ENCODE measurements around the gene KCNN1. TPM values are rescaled to one million over a fixed set of nuclear protein-coding genes. Genes with fewer than 3 reads are reported as not detected.
A peak's percentile ranks its signal among the peaks of the same experiment; 100 is the strongest.

KCNN1 gene
- total and polyA plus RNA-seq, 2 of the 13 experiments (the other 11 are each of a cell fraction or from before 2014, with no cell fraction given): 0.04 TPM; not detected in 1

DNA sequence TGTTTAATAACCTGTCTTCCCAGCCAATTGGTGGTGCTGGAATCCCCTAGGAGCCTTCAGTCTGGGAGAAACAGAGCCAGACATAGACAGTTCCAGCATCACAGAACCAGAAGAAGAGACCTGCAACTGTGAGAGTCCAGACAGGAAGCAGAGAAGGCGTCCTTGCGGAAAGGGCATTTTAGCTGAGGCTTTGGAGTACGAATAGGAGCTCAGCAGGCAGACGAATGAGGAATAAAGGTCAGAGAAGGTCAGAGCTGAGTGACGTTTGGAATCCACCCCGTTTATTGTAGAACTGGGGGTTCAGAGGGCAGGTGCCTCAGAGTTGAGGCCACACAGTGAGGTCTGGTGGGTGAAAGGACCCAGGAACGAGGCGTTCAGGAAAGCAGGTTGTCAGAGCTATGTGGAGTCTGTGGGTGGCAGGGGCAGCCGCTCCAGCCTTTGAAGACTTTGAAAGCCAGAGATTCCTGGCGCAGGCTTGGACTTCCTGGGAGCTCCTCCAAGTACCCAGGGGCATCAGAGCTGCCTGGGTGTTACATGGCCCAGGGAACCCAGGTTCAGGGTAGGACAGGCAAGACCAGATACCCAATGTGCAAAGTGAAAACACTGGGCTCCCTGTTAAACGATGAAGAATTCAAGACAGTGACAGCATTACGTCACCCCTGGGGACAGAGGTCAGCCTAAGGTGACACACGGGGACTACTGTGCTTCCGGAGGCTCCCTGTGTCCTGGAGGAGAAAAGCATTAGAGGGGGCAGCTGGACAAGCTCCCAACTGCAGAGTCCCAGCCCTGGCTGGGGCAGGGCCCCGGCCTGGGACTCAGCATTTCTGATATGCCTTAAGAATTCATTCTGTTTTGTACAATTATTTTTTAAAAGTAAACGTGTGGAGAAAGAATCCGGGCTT lies 46.6 kb downstream of the KCNN1 start (continued):
- TF ChIP-seq, protein P1, sequence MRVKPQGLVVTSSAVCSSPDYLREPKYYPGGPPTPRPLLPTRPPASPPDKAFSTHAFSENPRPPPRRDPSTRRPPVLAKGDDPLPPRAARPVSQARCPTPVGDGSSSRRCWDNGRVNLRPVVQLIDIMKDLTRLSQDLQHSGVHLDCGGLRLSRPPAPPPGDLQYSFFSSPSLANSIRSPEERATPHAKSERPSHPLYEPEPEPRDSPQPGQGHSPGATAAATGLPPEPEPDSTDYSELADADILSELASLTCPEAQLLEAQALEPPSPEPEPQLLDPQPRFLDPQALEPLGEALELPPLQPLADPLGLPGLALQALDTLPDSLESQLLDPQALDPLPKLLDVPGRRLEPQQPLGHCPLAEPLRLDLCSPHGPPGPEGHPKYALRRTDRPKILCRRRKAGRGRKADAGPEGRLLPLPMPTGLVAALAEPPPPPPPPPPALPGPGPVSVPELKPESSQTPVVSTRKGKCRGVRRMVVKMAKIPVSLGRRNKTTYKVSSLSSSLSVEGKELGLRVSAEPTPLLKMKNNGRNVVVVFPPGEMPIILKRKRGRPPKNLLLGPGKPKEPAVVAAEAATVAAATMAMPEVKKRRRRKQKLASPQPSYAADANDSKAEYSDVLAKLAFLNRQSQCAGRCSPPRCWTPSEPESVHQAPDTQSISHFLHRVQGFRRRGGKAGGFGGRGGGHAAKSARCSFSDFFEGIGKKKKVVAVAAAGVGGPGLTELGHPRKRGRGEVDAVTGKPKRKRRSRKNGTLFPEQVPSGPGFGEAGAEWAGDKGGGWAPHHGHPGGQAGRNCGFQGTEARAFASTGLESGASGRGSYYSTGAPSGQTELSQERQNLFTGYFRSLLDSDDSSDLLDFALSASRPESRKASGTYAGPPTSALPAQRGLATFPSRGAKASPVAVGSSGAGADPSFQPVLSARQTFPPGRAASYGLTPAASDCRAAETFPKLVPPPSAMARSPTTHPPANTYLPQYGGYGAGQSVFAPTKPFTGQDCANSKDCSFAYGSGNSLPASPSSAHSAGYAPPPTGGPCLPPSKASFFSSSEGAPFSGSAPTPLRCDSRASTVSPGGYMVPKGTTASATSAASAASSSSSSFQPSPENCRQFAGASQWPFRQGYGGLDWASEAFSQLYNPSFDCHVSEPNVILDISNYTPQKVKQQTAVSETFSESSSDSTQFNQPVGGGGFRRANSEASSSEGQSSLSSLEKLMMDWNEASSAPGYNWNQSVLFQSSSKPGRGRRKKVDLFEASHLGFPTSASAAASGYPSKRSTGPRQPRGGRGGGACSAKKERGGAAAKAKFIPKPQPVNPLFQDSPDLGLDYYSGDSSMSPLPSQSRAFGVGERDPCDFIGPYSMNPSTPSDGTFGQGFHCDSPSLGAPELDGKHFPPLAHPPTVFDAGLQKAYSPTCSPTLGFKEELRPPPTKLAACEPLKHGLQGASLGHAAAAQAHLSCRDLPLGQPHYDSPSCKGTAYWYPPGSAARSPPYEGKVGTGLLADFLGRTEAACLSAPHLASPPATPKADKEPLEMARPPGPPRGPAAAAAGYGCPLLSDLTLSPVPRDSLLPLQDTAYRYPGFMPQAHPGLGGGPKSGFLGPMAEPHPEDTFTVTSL (CRISPR knock-in tag; IDR thresholded peaks at IDR 0.05; ENCODE audit: borderline replicate concordance): no peak
- peak; percentile 87 for TF ChIP-seq HNF4A (CRISPR knock-in tag; IDR thresholded peaks at IDR 0.05)
- no peak for TF ChIP-seq ZKSCAN5 (CRISPR knock-in tag; IDR thresholded peaks at IDR 0.05)
- peak; percentile 78 for TF ChIP-seq ZGPAT (CRISPR knock-in tag; IDR thresholded peaks at IDR 0.05)
- no peak for TF ChIP-seq NFIB (CRISPR knock-in tag; IDR thresholded peaks at IDR 0.05; ENCODE audit: borderline replicate concordance)
- TF ChIP-seq CHCHD3 (CRISPR knock-in tag; IDR thresholded peaks at IDR 0.05): no peak
- no peak for TF ChIP-seq KMT2A (CRISPR knock-in tag; IDR thresholded peaks at IDR 0.05)
- TF ChIP-seq SOX6 (IDR thresholded peaks at IDR 0.05): no peak
- TF ChIP-seq SOX6 (CRISPR knock-in tag; IDR thresholded peaks at IDR 0.05): 0 out of 2 replicates have a peak, but pooled peaks have one; percentile 37
- TF ChIP-seq, protein P2, sequence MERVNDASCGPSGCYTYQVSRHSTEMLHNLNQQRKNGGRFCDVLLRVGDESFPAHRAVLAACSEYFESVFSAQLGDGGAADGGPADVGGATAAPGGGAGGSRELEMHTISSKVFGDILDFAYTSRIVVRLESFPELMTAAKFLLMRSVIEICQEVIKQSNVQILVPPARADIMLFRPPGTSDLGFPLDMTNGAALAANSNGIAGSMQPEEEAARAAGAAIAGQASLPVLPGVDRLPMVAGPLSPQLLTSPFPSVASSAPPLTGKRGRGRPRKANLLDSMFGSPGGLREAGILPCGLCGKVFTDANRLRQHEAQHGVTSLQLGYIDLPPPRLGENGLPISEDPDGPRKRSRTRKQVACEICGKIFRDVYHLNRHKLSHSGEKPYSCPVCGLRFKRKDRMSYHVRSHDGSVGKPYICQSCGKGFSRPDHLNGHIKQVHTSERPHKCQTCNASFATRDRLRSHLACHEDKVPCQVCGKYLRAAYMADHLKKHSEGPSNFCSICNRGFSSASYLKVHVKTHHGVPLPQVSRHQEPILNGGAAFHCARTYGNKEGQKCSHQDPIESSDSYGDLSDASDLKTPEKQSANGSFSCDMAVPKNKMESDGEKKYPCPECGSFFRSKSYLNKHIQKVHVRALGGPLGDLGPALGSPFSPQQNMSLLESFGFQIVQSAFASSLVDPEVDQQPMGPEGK (CRISPR knock-in tag; IDR thresholded peaks at IDR 0.05): peak; percentile 82
- TF ChIP-seq SOX5 (CRISPR knock-in tag; IDR thresholded peaks at IDR 0.05; ENCODE audit: borderline replicate concordance): peak; percentile 79; the same call in 1 of the 2 replicates
- peak; percentile 100 for TF ChIP-seq ETV5 (CRISPR knock-in tag; IDR thresholded peaks at IDR 0.05; ENCODE audit: borderline replicate concordance)
- no peak for TF ChIP-seq BORCS8-MEF2B (CRISPR knock-in tag; IDR thresholded peaks at IDR 0.05)
- TF ChIP-seq SRSF4 (IDR thresholded peaks at IDR 0.05; ENCODE audit: low read depth, low read length, poor library complexity, severe bottlenecking): no peak
- TF ChIP-seq, protein P3, sequence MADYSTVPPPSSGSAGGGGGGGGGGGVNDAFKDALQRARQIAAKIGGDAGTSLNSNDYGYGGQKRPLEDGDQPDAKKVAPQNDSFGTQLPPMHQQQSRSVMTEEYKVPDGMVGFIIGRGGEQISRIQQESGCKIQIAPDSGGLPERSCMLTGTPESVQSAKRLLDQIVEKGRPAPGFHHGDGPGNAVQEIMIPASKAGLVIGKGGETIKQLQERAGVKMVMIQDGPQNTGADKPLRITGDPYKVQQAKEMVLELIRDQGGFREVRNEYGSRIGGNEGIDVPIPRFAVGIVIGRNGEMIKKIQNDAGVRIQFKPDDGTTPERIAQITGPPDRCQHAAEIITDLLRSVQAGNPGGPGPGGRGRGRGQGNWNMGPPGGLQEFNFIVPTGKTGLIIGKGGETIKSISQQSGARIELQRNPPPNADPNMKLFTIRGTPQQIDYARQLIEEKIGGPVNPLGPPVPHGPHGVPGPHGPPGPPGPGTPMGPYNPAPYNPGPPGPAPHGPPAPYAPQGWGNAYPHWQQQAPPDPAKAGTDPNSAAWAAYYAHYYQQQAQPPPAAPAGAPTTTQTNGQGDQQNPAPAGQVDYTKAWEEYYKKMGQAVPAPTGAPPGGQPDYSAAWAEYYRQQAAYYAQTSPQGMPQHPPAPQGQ (CRISPR knock-in tag; IDR thresholded peaks at IDR 0.05; ENCODE audit: borderline replicate concordance): no peak
- no peak for TF ChIP-seq PREB (CRISPR knock-in tag; IDR thresholded peaks at IDR 0.05)
